HG02759 (cell line): Measurements from ENCODE around the gene DLG5.

Source experiments
- ATAC-seq: cut with Tn5 transposase; IDR thresholded peaks from one replicate; pipeline ENCODE4 v1.9.1; 2021; ENCODE audit warnings: mild to moderate bottlenecking, moderate library complexity; ENCODE audit not compliant: unreplicated experiment

Gene DLG5

DNA sequence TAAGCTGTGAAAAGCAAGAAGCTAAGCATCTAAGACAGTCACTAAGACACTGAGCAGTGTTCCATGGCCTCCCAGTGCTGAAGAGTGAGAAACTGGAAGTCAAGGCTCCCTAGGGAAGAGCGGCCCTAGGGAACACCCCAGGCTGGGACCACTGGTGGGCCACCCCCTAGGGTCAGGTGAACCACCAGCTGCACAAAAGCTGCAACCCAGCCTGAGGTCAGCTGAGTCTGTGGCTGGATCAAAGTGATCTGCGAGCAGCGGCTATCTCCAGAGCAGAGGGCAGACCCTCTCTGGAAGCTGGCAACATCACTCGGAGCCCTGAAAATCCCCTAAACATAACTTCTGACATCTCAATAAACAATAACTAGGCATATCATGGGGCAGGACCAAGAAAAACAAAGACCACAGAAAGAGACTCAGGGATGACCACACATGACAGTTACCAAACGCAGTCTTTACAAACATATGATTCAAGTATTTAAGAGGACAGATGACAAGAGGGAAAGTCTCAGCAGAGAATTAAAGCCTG is 125.8 kb downstream of the DLG5 start:
- ATAC-seq = no peak

DNA sequence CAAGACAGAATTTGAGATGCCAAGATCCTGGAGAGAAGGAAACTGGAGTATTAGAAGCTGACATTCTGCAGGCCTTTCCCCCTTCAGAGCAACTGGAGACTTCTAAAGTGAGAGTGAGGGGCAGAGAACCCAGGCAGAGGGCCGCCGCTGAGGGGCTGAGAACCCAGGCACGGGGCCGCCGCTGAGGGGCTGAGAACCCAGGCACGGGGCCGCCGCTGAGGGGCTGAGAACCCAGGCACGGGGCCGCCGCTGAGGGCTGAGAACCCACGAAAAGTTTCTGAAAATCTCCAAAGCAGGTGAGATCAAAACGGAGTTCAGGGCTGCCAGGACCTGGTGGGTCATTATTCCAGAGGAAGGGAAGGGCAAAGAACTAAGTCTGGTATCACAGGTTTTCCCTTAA is 126.2 kb downstream of the DLG5 start:
- no peak for ATAC-seq

- no peak for ATAC-seq
Measured at GRCh38 chr10:77799352-77799751, 127.2 kb downstream of the DLG5 start.

DNA sequence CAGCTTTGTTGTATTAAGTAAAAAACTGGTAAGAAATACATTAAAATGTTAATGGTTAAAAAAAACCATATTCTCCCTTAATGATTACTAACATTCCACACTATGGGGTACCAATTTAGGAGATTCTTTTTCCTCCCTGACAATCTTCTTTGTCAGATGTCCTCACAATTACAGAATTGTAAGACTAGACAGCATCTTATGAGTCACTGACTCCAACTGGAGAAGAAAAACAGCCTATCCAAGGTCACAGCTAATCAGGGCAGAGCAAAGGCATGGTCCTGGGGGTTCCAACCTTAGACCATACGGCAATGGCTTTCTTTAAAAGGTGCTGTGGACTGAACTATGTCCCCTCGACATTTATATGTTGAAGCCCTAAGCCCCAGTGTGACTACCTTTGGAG is 127.6 kb downstream of the DLG5 start:
- ATAC-seq = no peak

GRCh38 chr10:77796311-77796915 is 130.1 kb downstream of the DLG5 start:
- ATAC-seq = no peak

- no peak for ATAC-seq
Measured at GRCh38 chr10:77795426-77796055, 131.0 kb downstream of the DLG5 start.

DNA sequence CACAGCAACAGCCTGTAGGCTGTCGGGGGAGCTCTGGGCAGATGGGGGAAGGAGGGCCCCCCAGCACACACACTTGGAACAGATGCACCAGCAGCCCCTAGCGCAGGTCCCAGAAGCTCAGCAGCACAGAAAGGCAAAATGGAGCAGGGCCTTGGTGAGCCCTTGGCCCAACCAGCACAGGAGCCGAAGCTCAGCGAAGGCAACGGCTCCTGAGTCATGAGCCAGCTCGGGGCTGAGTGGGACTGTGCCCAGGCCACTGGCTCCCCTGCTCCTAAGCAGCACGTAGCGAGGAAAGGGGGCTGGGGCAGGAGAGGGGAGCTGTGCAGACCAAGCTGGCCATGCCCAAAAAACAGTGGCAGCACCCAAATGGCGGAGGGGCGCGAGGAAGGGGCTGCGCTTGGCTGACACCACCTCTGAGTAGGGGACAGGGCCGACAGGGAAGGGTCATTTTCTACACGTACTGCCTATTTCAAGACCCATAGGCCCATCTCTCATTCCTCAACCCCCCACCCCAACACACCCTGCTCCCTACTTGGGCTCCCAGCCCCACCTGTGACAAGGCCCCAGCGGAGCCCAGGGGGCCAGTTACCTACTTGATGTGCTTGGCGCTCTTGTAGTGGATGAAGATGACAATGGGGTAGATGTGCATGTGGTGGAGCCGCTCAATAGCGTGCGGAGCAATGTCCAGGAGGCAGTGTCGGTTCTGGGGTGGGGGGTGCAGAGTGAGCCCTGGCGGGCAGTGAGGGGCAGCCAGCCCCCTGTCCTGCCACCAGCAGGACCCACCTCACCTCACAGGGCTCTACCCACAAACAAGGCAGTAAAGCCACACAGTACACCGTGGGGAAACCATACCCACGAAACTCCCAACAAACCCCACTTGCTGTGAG is 132.1 kb downstream of the DLG5 start:
- ATAC-seq = no peak

- ATAC-seq = no peak
Measured at GRCh38 chr10:77793831-77794230, 132.7 kb downstream of the DLG5 start.

DNA sequence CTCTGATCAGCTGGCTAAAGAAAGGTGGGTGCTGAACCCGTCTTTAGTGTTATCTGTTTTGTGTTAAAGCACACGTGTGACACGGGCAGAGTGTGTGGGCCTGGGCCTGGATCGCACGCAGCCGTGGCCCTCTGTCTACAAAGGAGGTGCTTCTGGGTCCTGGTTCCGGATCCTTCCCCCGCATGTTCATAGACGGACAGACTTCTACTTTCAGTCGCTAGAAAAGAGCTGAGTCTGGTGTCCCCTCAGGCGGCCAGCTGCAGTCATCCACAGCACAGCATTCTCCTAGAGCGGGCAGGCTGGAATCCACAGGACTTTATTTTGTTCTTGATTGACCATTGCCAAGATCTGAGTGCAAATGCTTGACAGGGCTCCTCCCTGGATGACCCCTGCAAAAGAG is 134.4 kb downstream of the DLG5 start:
- no peak for ATAC-seq

DNA sequence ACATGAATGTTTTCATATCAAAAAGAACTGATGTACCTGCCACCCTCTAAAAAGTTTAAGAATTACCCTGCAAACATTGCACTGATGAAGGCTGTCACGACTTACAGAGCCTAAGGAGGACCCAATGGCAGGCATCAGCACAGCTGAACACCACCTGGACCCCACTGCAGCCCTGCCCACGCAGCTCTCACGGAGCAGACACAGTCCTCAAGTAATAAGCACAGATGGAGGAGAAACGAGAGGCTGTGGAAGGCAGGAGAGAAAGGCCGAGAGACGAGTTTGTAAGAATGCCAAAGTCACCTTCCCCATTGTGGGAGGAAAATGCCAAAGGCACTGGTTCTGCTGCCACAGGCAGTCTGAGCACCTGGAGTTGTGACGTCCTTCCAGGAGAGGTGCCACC is 135.0 kb downstream of the DLG5 start:
- ATAC-seq = no peak

DNA sequence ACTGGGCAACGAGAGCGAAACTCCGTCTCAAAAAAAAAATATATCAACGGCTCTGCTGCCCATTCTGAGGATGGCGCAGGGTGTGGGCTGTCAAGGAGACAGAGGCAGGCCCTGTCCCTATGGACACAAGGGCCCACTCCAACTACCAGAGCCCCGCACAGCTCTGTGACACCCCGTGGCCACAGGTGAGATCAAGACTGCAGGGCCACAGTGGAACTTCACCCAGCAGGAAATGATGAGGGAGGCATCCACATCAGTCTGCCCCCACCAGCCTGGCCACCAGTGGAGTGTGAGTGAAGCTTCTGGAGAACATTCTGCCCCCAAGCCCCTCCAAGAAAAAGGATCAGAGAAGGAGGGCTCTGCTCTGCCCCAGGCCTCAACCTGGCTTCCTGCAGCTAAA is 136.7 kb downstream of the DLG5 start:
- ATAC-seq = no peak

DNA sequence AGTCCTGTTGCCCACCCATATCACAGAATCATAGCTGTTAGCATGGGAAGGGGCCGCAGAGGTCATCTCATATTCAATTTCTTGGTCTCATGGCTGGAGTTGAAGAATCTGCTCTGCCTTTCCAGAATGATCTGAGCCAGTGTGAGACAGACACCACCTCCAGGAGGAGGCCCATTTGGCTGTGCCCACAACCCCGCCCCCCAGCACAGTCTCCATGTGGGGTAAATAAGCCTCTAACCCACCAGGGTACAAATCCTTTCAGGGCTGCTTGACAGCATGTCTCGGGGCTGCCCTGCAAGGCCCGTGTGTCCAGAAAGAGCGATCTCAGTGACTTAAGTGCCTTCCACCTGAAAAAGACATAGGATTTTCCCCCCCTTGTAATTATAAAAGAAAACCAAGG is 137.5 kb downstream of the DLG5 start:
- no peak for ATAC-seq

DNA sequence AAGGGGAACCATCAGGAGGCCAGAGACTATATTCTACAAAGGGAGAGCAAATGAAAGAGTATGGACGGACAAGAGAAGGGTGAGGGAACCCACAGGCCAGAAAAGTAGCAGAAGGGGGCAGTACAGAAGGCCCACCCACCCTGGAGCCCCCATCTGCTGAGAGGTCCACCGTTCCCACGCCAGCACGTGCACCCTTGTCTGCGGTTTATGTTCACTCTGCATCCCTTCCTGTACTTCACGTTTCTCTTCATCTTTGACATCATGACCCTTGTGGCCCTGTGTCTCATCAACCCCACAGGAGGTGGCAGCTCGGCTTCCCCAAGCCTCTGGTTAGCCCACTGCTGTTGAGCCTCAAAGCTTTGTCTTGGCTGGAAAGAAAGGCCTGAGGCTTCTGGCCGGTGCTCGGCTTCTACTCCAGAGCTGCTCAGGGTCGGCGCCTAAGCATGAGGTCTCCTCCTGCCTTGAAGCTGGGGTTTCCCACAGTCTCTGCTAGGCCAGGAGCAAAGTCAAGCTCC is 138.0 kb downstream of the DLG5 start:
- ATAC-seq = no peak

GRCh38 chr10:77787440-77787839 is 139.1 kb downstream of the DLG5 start:
- ATAC-seq = no peak

DNA sequence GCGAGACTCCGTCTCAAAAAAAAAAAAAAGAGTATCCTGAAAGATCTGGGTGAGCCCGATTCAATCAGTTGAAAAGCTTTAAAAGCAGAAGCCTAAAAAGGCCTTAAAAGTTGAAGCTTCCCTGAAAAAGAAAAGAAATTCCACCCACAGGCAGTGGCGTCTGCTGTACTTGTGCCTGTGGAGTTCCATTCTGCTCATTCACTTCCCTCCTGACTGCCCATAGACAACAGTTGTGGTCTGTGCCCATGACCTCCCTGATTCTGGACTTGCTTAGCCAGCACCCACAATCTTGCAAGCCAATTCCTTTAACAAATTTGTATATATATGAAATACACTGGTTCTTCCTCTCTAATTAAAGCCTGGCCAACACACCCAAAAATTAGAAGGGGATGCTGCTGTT is 141.7 kb downstream of the DLG5 start:
- no peak for ATAC-seq

GRCh38 chr10:77782328-77783061 is 144.1 kb downstream of the DLG5 start:
- no peak for ATAC-seq

GRCh38 chr10:77781451-77782327 is 144.9 kb downstream of the DLG5 start:
- ATAC-seq = no peak

GRCh38 chr10:77780180-77780579 is 146.4 kb downstream of the DLG5 start:
- no peak for ATAC-seq

GRCh38 chr10:77776487-77776886 is 150.1 kb downstream of the DLG5 start:
- ATAC-seq = no peak

DNA sequence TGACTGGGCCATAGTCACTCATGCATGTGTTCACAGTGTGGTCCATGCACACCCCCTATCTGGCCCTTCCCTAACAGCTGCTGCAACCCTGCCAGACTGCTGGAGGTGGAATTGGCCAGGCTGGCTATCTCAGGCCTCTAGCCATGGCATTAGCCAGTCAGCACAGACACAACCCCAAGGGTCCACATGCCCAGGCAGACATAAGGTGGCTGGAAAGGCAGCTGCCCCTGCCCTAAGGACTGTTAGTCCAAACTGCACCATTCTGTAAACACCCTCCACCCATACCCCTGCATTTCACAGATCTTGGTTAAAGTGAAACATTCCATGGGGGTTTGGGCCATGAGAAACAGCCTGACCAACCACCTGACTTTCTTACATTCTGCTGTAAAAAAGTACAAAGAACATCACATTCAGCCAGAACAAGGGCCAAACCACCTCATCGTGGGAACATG is 151.6 kb downstream of the DLG5 start:
- no peak for ATAC-seq
